OCI-LY1 (cell line): ENCODE data around the gene CLPX.
"Not testable (repeated sequence)": the region's sequence is repeated elsewhere in the genome, so short reads cannot be mapped to it uniquely, and the experiment has no call there.

ENCODE experiments used
- CTCF ChIP-seq: fragments of 200-600 bp; sonication (generic), shearing (Covaris generic); IDR thresholded peaks from 2 replicates; pipeline ENCODE4 v1.5.1; 2017; ENCODE audit warnings: mild to moderate bottlenecking, antibody characterized with exemption, low read length, moderate library complexity, mixed read lengths
- EZH2 ChIP-seq: fragments of 200-600 bp; sonication (generic), shearing (Covaris generic); IDR thresholded peaks from 2 replicates; pipeline ENCODE4 v1.8.0; 2017; ENCODE audit warnings: borderline replicate concordance, mixed run types, mild to moderate bottlenecking, antibody characterized with exemption, low read length, moderate library complexity, mixed read lengths

GRCh38 chr15:65188472-65188871 lies 3.3 kb upstream of the CLPX start:
- TF ChIP-seq CTCF, EZH2: not testable (repeated sequence)
